Putamen (tissue), 1 donor: ENCODE results near the gene KLHL21.

Source experiments
- DNase-seq: peaks from one replicate; pipeline ENCODE4 v3.0.0-alpha.2; 2016; ENCODE audit warnings: low spot score

KLHL21 gene

DNA sequence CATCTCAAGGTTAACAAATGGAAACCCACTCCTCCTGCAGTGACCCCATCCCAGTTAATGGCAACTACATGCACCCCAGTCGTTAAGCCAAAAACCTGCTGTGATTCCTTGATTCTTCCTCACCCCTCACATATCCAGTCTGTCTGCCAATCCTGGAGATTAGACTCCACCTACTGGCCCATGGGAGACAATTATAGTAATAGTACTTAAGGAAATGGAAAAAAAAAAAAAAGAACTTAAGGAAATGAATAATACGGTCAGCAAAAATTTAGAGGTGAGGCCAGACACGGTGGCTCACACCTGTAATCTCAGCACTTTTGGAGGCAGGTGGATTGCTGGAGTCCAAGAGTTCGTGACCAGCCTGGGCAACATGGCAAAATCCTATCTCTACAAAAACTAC lies 55.4 kb downstream of the KLHL21 start:
- no peak for DNase-seq

DNA sequence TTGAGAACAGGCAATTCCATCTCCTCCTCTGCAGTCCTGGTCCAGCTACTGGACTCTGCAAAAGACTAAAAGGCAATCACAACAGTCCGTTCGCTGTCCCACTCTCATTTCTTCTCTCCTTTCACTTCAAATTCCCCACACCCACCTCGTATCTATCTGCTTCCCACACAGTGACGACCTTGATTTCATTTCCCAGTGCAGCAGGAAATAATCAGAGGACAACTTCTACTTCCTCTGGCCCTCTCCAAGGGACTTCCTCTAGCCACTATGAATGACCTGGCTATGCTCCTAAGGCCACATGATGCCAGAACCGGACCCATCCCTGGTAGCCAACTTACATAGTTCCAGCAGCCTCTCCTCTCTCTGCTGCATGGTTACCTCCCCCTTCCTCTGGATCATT lies 56.3 kb downstream of the KLHL21 start:
- DNase-seq: no peak

- no peak for DNase-seq
Measured at GRCh38 chr1:6545276-6546112, 57.2 kb downstream of the KLHL21 start.

GRCh38 chr1:6544831-6545230 lies 57.8 kb downstream of the KLHL21 start:
- no peak for DNase-seq
